ENCODE data around the gene SOX13. TPM values are rescaled to one million over a fixed set of nuclear protein-coding genes. Genes with fewer than 3 reads are reported as not detected.
A peak's percentile ranks its signal among the peaks of the same experiment; 100 is the strongest.

The SOX13 gene
- total RNA-seq, 1 donor from 2014 or later, result 12.1 TPM

GRCh38 chr1:204157962-204158361, 85.0 kb downstream of the SOX13 start:
- ATAC-seq (no peak), DNase-seq (ENCODE audit: missing footprints) (no peak)
- intact Hi-C loops (cut with DNase I), result no loop called here

- intact Hi-C loops (cut with DNase I), result loop anchor here (1.0 to 2.0 kb wide), 3 partner anchors 45 to 237 kb away; no protein-coding TSS in a partner anchor
- no peak for ATAC-seq
- DNase-seq (ENCODE audit: missing footprints), result peak; percentile 45
These were observed 88.9 kb downstream of the SOX13 start for GRCh38 chr1:204161609-204162493.

- ATAC-seq, result peak; percentile 84
- intact Hi-C loops (cut with DNase I), result loop anchor here (1.0 to 2.0 kb wide), 3 partner anchors 45 to 236 kb away; no protein-coding TSS in a partner anchor
These were observed 89.7 kb downstream of the SOX13 start for GRCh38 chr1:204162494-204163074.

DNA sequence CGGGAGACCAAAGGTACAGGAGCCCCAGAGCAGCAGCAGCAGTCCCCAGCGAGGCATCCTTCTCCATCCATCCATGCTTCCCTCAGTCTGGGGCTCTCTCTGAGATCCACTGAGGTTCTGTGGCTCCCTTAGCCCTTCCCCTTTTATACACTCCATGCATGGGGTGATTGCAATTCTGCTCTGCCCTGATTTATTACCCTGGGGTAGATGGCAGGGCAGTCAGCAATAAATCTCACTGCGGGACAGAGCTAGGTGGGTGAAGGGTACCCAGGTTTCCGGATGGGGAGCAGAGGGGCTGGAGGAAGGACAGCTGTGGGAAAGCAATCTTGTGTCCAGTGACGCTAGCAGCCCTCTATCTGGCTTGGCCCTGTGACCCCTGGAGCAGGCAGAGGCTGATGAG, 93.3 kb downstream of the SOX13 start, which contains the start of gene REN:
Gene REN (minus strand): TSS at position 119 of the 400 bp plus-strand sequence. CDS start 44 bp downstream, at position 75.
- no peak for ATAC-seq
- intact Hi-C loops (cut with DNase I), result no loop called here
- no peak for DNase-seq (ENCODE audit: missing footprints)

More at GRCh38 chr1:204162494-204163074, 89.7 kb downstream of the SOX13 start:
- DNase-seq (ENCODE audit: missing footprints), result peak; percentile 89

GRCh38 chr1:204167730-204168129, 94.8 kb downstream of the SOX13 start:
- DNase-seq (ENCODE audit: missing footprints) (no peak), ATAC-seq (no peak)
- intact Hi-C loops (cut with DNase I), result no loop called here

DNA sequence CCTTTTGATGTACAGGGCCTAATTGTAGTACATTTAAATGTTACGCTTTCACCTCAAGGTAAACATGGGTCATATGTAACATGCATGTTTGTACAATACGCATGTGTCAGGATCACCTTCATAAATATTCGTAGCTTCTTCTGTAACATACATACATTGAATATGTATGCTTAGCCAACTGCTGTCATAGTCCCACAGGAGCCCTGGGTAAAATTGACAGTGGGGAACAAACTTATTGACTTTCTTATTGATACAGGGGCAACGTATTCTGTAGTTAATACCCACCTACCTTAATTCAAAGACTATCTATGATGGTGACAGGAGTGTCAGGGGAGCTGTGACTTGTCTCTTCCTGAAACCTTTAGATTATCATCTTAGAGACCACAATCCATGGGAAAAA, 96.9 kb downstream of the SOX13 start:
- DNase-seq (ENCODE audit: missing footprints), result no peak
- intact Hi-C loops (cut with DNase I), result no loop called here
- no peak for ATAC-seq

- no peak for ATAC-seq
- DNase-seq (ENCODE audit: missing footprints), result no peak
- intact Hi-C loops (cut with DNase I), result no loop called here
These were observed 97.7 kb downstream of the SOX13 start for GRCh38 chr1:204170494-204171155.

GRCh38 chr1:204171751-204172178, 98.8 kb downstream of the SOX13 start:
- ATAC-seq, result no peak
- intact Hi-C loops (cut with DNase I), result no loop called here
- no peak for DNase-seq (ENCODE audit: missing footprints)

GRCh38 chr1:204172404-204173029, 99.6 kb downstream of the SOX13 start:
- ATAC-seq (no peak), DNase-seq (ENCODE audit: missing footprints) (no peak)
- intact Hi-C loops (cut with DNase I), result no loop called here

DNA sequence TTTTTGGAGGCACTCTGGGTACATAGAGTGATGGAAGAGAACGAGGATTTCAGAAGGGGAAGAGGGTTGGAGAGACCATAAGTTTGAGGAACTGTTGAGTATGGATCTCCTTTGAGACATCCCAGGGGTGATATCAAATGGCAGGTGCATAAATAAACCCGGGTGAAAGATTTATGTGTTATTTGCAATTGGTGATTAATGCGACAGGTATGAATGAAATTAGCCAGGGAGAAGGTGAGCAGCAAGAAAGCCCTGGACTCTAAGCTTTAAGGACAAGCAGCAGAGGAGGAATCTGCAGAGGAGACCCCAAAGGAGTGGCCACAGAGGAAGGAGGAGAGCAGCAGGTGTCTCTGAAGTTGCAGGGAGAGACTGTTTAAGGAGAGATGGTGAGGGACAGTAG, 102.0 kb downstream of the SOX13 start:
- DNase-seq (ENCODE audit: missing footprints) (peak; percentile 1), ATAC-seq (no peak)
- intact Hi-C loops (cut with DNase I), result no loop called here

- DNase-seq (ENCODE audit: missing footprints), result no peak
These were observed 103.1 kb downstream of the SOX13 start for GRCh38 chr1:204176049-204176448.

DNA sequence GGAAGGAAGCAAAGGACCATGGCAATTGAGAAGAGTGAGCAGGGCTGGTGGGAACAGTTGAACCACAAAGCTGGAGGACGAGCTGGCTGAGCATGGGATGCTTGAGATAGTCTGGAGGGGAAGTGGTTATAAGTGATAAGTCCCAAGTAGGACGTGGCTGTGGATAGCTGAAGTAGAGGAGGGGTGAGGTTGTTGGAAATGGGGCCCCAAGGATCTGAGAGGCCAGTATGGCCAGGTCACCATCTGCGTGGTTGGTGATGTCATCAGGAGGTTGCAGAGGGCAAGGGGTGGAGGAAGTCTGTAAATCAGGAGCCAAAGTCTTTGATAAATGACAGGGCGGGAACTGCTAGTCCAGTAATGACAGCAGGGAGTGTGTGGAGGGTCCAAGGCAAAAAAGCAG, 104.2 kb downstream of the SOX13 start:
- ATAC-seq (no peak), DNase-seq (ENCODE audit: missing footprints) (peak; percentile 25)
- intact Hi-C loops (cut with DNase I), result no loop called here

More at GRCh38 chr1:204176049-204176448, 103.1 kb downstream of the SOX13 start:
- intact Hi-C loops (cut with DNase I), result no loop called here
- ATAC-seq, result no peak

Other genes with a start within 250 kb of the SOX13 start
- 63.1 TPM for gene SNRPE, start 211.5 kb upstream of the SOX13 start, total RNA-seq
- gene ETNK2, start 78.9 kb downstream of the SOX13 start, total RNA-seq, result 5.3 TPM
- gene REN, start 93.2 kb downstream of the SOX13 start, total RNA-seq, result not detected
- gene KISS1, start 123.4 kb downstream of the SOX13 start, total RNA-seq, result not detected
- gene GOLT1A, start 140.9 kb downstream of the SOX13 start, total RNA-seq, result not detected